Fibroblast of skin of right quadriceps (primary cell): ENCODE results near the gene ZNHIT6.
A peak's percentile ranks its signal among the peaks of the same experiment; 100 is the strongest.
"Not testable (repeated sequence)": the region's sequence is repeated elsewhere in the genome, so short reads cannot be mapped to it uniquely, and the experiment has no call there.

Source experiments
- DNase-seq: peaks from one replicate; pipeline ENCODE4 v3.0.0-alpha.2; 2013

Gene ZNHIT6

DNA sequence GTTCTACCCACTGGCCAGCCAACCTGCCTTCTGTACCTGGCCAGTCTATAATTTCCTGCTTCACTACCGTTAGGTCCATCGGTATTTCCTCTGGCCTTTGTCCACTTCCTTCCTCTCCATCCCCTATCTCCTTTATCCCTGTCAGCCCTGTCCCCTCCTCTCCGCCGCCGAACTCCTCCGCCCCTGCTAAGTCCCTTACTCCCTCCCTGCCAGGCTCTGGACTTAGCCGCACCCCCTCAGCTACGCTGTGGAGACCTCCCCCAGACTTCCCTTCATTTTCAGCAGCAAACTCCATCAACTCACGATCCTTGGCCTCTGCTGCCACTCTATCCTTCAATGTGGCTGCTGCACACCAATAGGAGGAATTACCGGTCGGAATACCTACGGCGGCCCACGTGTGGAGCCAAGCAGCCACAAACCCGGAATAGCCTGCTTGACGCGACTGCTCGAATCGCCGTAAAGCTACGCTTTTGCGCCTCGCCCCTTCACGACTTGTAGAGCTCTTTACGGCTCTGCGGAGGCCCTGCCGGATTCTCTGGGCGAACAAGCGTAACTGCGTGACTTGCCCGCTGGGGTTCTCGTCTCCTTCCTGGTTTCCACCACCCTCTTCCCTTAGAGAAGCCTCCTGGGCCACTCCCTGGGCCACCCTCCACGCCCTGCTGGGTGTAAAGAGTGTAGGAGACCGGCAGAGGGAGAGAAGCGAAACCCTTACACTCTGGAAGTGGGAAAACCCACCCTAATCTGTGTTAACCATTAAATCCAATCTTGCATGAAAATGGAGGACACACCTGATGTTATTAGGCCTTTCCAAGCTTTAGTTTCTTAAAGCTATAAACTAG, at the start of gene ZNHIT6:
Gene ZNHIT6, minus strand, starts transcription at position 444 of the 839 bp plus-strand sequence. Its CDS starts 149 bp downstream, at position 295.
- DNase-seq, result peak; percentile 97

- DNase-seq, result no peak
These were observed 48.6 kb upstream of the ZNHIT6 start for GRCh38 chr1:85756864-85757263.

GRCh38 chr1:85748120-85748519, 39.9 kb upstream of the ZNHIT6 start:
- no peak for DNase-seq

DNA sequence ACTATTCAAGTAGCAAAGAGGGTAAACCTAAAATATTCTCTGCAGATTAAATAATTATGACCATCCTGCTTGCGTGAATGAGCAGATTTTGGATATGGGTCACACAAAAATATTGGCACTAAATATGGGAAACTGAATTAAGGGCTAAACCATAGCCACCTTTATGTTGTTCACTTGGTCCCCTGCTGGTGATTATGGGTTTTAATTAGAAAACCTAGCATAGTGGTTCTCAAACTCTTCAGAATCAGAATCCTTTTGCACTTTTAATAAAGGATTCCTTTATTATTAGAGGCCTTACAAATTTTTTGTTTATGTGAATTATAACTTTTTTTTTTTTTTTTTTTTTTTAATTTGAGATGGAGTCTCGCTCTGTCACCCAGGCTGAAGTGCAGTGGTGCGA, 38.5 kb upstream of the ZNHIT6 start:
- DNase-seq, result no peak

DNA sequence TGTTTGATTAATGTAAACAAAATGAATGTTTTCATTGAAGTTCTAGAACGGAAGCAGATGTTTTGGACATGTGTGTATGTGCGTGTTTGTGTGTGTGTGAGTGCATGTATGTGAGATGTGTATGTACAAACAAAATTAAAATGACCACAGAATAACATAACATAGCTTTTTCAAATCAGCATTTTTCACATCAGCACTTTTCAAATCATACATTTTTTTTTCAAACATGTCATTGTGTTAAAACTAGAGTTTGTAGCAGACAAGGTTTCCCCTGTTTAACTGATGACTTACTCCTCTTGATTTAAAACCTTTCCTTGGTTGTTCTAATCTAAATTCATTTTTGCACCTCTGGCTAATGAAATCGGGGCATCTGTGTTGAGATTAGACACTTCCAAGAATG, 35.6 kb upstream of the ZNHIT6 start:
- no peak for DNase-seq

DNA sequence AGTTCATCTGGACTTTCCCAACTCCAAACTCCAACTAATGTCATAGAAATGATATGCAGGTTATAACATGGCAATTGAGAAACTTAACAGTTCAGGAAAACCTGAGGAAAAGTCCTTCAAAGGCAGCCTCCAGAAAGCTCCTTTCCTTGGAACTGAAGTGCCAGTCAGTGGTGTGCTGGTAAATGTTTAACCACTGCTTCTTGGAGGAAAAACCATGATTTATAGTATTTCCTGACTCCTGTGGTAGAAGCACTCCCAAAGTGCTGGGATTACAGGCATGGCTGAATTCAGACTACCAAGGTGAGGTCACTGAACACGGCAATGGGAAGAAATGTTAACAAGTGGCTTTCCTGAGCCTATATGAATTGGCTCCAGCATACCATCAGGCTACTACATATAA, 26.7 kb upstream of the ZNHIT6 start:
- DNase-seq, result no peak

- DNase-seq, result no peak
These were observed 10.6 kb upstream of the ZNHIT6 start for GRCh38 chr1:85718678-85719340.

GRCh38 chr1:85714418-85715114, 6.3 kb upstream of the ZNHIT6 start:
- DNase-seq, result not testable (repeated sequence)

GRCh38 chr1:85708829-85709227, 595 bp upstream of the ZNHIT6 start:
- no peak for DNase-seq

- DNase-seq, result no peak
These were observed 805 bp downstream of the ZNHIT6 start for GRCh38 chr1:85707267-85707989.

GRCh38 chr1:85705940-85706339, 2.3 kb downstream of the ZNHIT6 start:
- no peak for DNase-seq

DNA sequence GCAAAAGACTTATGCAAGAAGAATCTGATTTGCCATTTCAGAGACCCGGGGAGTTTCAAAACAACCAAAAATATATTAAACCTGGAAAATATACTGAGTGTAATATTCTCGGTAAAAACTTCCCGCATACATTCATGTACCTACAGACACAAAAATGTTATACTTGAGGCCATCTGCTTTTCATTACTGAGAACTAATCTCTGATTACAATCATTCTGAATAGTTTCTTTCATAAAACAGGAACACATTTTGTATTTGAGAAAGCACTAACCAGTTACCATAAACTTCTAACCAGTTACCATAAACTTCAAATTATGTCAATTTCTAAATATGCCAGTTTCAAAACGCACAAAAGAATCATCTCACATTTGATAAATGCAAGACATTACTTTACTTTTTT, 7.8 kb downstream of the ZNHIT6 start:
- peak; percentile 51 for DNase-seq

- DNase-seq, result no peak
These were observed 10.3 kb downstream of the ZNHIT6 start for GRCh38 chr1:85697895-85698294.

- DNase-seq, result peak; percentile 67
These were observed 15.4 kb downstream of the ZNHIT6 start for GRCh38 chr1:85692730-85693314.

GRCh38 chr1:85689775-85690404, 18.3 kb downstream of the ZNHIT6 start:
- peak; percentile 36 for DNase-seq

GRCh38 chr1:85683292-85684025, 24.8 kb downstream of the ZNHIT6 start:
- DNase-seq, result no peak

DNA sequence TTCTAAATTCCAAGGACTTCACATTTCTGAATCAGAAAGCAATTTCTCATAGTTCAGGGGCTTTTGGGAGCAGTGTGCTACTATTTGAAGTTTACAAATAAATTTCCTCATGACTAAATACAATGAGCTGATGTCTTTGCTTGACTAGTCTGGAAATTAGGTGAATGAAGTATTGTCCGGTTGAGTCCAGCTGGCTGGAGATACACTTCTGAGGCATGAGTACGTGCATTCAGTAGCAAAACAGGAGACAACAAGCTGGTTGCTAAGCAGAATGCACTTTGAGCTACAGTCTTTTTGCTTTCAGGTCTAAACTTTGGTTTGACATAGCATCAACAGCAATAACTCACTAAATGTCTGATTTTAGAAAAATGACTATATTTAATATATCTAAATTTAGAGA, 27.1 kb downstream of the ZNHIT6 start:
- DNase-seq, result peak; percentile 38

DNA sequence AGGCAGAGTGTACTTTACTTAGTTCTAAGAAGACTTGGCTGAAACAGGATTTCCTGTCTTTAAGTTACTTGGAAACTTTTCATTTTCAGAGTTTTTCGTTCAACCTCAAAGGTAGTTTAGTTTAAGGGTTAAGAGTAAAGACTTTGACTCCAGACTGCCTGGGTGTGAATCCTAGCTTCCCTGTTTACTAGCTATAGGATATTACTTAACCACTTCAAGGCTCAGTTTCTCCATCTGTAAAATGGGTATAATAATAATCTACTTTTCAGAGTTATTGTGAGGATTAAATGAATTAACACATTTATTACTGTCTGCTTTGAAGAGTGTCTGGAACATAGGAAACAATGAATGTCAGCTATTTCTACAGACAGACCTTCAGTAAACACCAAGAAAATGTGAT, 30.0 kb downstream of the ZNHIT6 start:
- DNase-seq, result no peak

- DNase-seq, result no peak
These were observed 30.6 kb downstream of the ZNHIT6 start for GRCh38 chr1:85677656-85678055.

- no peak for DNase-seq
These were observed 36.1 kb downstream of the ZNHIT6 start for GRCh38 chr1:85672031-85672660.

GRCh38 chr1:85665932-85666331, 42.3 kb downstream of the ZNHIT6 start:
- DNase-seq, result no peak
